Suprapubic skin (tissue), 3 donors: ENCODE results near the gene MCM5.

Experiments
- CTCF ChIP-seq, 2 donors: fragments of 200-600 bp in 1 of 2; fragments of 450-650 bp in 1 of 2; sonication (generic) in 1 of 2; IDR thresholded peaks; one replicate each; pipeline ENCODE4 v1.5.1; 2016 to 2019; ENCODE audit warnings: antibody characterized with exemption in 2 of 2, mild to moderate bottlenecking in 1 of 2, moderate library complexity in 1 of 2
- EP300 ChIP-seq: sonication (generic); formaldehyde crosslinking; IDR thresholded peaks from one replicate; pipeline ENCODE4 v1.6.1; 2017; ENCODE audit warnings: antibody characterized with exemption
- POLR2A ChIP-seq, 2 donors: fragments of 450-650 bp; IDR thresholded peaks; one replicate each; pipeline ENCODE4 v1.6.1; 2017; ENCODE audit warnings: antibody characterized with exemption in 2 of 2, mild to moderate bottlenecking in 2 of 2, moderate library complexity in 2 of 2

- no peak for TF ChIP-seq CTCF (IDR thresholded peaks at IDR 0.05)
- no peak for TF ChIP-seq POLR2A (IDR thresholded peaks at IDR 0.05)
- no peak for TF ChIP-seq EP300
These were observed 44.1 kb downstream of the MCM5 start for GRCh38 chr22:35443790-35444684.
